ENCODE data around the gene STXBP6. TPM values are rescaled to one million over a fixed set of nuclear protein-coding genes. Genes with fewer than 3 reads are reported as not detected.

STXBP6 gene
- total and polyA plus RNA-seq, 10 of the 15 experiments (the other 5 are each of a cell fraction or from before 2014, with no cell fraction given), result 1.2 to 47.3 (median 1.9) TPM

DNA sequence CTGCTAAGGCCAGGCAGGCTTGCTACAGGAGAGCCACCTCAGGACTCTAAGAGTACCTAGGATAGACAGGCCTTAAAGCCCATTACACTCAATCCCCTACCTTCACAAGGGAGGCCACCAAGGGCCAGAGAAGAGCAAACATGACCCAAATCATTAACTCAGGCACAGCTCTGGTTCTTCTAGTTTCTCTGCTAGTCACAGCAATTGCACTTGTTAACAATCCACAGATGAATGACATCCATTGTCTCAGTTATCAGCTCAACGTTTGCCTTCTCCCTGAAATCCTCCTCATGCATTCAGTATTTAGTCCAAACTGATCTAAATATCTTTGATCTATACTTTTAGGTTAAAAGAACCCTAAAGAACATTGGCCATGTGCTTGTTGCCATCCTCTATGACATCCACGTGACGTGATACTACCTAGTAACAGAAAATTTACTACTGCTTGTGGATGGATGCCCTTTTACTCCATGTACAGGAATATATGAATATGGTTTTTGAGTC is 164.5 kb downstream of the STXBP6 start:
- 10% methylated on average over 3 of the region's 3 CpGs for WGBS (ENCODE audit: insufficient coverage, insufficient replicate concordance, low lambda C conversion rate, missing lambda C conversion rate)
- ChIA-PET RAD21 (ENCODE audit: unreplicated experiment) (interaction anchor here (1.6 to 3.0 kb wide), 2 partner anchors 10 to 71 kb away, joined by 4 to 10 read pairs; no protein-coding TSS in a partner anchor), SMC1A (ENCODE audit: uncharacterized antibody, unreplicated experiment) (interaction anchor here (0.9 to 1.6 kb wide), 8 partner anchors 10 to 143 kb away, joined by 3 to 8 read pairs (median 4); no protein-coding TSS in a partner anchor), CTCF (interaction anchor here (1.1 to 3.4 kb wide), 3 partner anchors 8 to 21 kb away, joined by 3 to 12 read pairs (median 3); no protein-coding TSS in a partner anchor), POLR2A (interaction anchor here (0.6 kb wide), 1 partner anchor 149 kb away, joined by 3 read pairs; no protein-coding TSS in a partner anchor)
- DNase-seq (ENCODE audit: low read depth, low spot score), result no peak
- no peaks in the 10 kb centered on the region for H4K20me1 ChIP-seq (ENCODE audit: control insufficient read depth, insufficient read depth)
- no peak for FAIRE-seq
- no peaks in the 10 kb centered on the region for H3K9me3 ChIP-seq (replicated peaks; ENCODE audit: control insufficient read depth, insufficient read depth, low read length)
- no peaks in the 10 kb centered on the region for H3K27me3 ChIP-seq (replicated peaks in 1 of 2; ENCODE audit: control insufficient read depth in 2 of 2, insufficient read depth in 2 of 2, low read length in 1 of 2)
- H3K27ac ChIP-seq (ENCODE audit: control insufficient read depth, insufficient read depth), result no peak overlapping the region
- BruUV-seq (replicated peaks), result no TSS peak
- TF ChIP-seq POU2F2 (IDR thresholded peaks at IDR 0.05; ENCODE audit: borderline replicate concordance, low read depth, low read length) (no peak), ZNF592 (IDR thresholded peaks at IDR 0.05) (no peak), STAT1 (conservative IDR thresholded peaks at IDR 0.05) (no peak), RB1 (IDR thresholded peaks at IDR 0.05; ENCODE audit: borderline replicate concordance) (no peak)
- H3K4me1 ChIP-seq (ENCODE audit: control insufficient read depth, insufficient read depth, low read length), result no peaks in the 10 kb centered on the region
- peak; percentile 16; the same call in 2 of the 3 replicates for ATAC-seq
- no peak overlapping the region for H3K4me2 ChIP-seq (ENCODE audit: control insufficient read depth, insufficient read depth)
- H3K9ac ChIP-seq (ENCODE audit: control insufficient read depth, insufficient read depth, low read length), result no peak overlapping the region
- in situ Hi-C loops (cut with MboI), result no loop called here
- no peaks in the 10 kb centered on the region for H3K79me2 ChIP-seq (ENCODE audit: control insufficient read depth, insufficient read depth, low read length)
- H2AFZ ChIP-seq (ENCODE audit: control insufficient read depth, low read depth, low read length), result no peak overlapping the region
- H3K4me3 ChIP-seq, result no peak overlapping the region
- H3K36me3 ChIP-seq (ENCODE audit: control insufficient read depth in 2 of 2, insufficient read depth in 2 of 2, low read length in 1 of 2), result no peaks in the 10 kb centered on the region
- intact Hi-C loops (cut with micrococcal nuclease; ENCODE audit: unreplicated experiment), result no loop called here
